Psoas muscle (tissue), 8 donors: ENCODE data around the gene PRND. TPM values are rescaled to one million over a fixed set of nuclear protein-coding genes. Genes with fewer than 3 reads are reported as not detected.

Experiments
- ATAC-seq, 4 donors: fragments of 200-7000 bp; cut with Tn5 transposase; one replicate each; pipeline ENCODE4 v1.9.1; 2020; ENCODE audit warnings: moderate library complexity in 3 of 4, mild to moderate bottlenecking in 2 of 4
- DNase-seq, 2 donors: peaks; one replicate each; pipeline ENCODE4 v3.0.0-alpha.2; 2020
- H3K27ac ChIP-seq: fragments of 200-600 bp; one replicate; pipeline ENCODE4 v1.8.0; 2022
- H3K27me3 ChIP-seq, 3 donors: fragments of 200-600 bp in 1 of 3; one replicate each; pipeline versions ENCODE4 v1.6.1 to v1.8.0; 2013 to 2022; ENCODE audit warnings: low read length in 2 of 3, mild to moderate bottlenecking in 2 of 3, moderate library complexity in 1 of 3; ENCODE audit not compliant: insufficient read depth in 3 of 3
- H3K36me3 ChIP-seq, 2 donors: fragments of 200-600 bp in 1 of 2; one replicate each; pipeline versions ENCODE4 v1.6.1 to v1.8.0; 2013 to 2022; ENCODE audit warnings: low read depth in 1 of 2, mild to moderate bottlenecking in 1 of 2, moderate library complexity in 1 of 2; ENCODE audit not compliant: insufficient read depth in 1 of 2
- H3K4me1 ChIP-seq: fragments of 200-600 bp; one replicate; pipeline ENCODE4 v1.8.0; 2022
- H3K4me3 ChIP-seq: fragments of 200-600 bp; one replicate; pipeline ENCODE4 v1.8.0; 2022; ENCODE audit warnings: mild to moderate bottlenecking
- H3K9me3 ChIP-seq: fragments of 200-600 bp; one replicate; pipeline ENCODE4 v1.8.0; 2022
- WGBS, 3 donors: extraction: QIAGEN DNeasy Blood & Tissue Kit; methylation state at CpG; one replicate each; pipeline versions ENCODE4 v1.1.6 to v1.1.7; 2013; 5-methylcytosine and 5-hydroxymethylcytosine counted together
- intact Hi-C, 2 donors: fragments of 100-400 bp; cut with DNase I; formaldehyde crosslinking; loops; one replicate each; pipeline versions ENCODE4 v1.11.0 to v1.14.2; 2022
- polyA plus RNA-seq, 3 donors: library from polyadenylated mRNA; stranded (reverse); fragments of 200-250 nt; gene quantifications; one replicate each; pipeline ENCODE4 v1.2.3, GENCODE V29; 2013
- total RNA-seq, 4 donors: library from RNA; stranded (reverse); fragmentation: NEBNext Ultra II Directional in 2 of 4; extraction: Animal tissue kit (Norgen Biotek cat#: 25700) in 2 of 4; gene quantifications; one replicate each; pipeline versions ENCODE4 v1.2.1 to v1.2.4, GENCODE V29; 2021 to 2023
- TF ChIP-seq, protein P1 (sequence below): fragments of 200-600 bp; IDR thresholded peaks from one replicate; pipeline ENCODE4 v1.8.0; 2022; ENCODE audit warnings: antibody characterized with exemption
- donor health status: healthy with polysubstance abuse.
- donor health status: DM: no; HTN: no; CAD: no; lungs with moderate emphysema.
- donor health status: Bipolar disorder and iron deficiency.
- donor health status: healthy.
- donor health status: DM: yes; HTN: yes; CAD: no.
- donor health status: DM: no; HTN: no; CAD: no.
- donor health status: DM: no; HTN: no; CAD: no.
- donor health status: DM: yes; HTN: yes; CAD: no.

PRND gene
- total and polyA plus RNA-seq, 7 donors = not detected

DNA sequence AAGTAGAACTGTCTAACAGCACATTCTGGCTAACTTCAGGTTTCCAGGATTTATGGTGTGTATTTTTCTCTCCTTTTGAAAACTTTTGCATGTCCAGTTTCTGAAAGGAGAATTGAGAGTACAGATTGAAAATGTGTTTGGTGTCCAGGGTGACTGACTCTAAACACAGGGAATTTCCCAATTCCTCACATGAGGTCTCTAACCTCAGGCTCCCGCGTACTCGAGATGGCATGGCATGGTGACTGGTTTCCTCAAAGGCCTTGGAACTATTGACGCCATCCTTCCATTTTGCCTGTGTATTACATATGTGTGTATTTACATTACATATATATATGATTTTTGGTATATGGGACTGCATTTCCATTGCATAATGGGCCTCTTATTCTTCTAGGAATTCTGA is 52.5 kb downstream of the PRND start:
- DNase-seq = no peak
- WGBS, 3 donors = 88 to 95% (median 89%) methylated on average over 4 of the region's 4 CpGs
- H3K36me3 ChIP-seq = peaks cover 0 to 2% of the 10 kb centered on the region in 2 donors
- no peak overlapping the region for H3K4me3 ChIP-seq
- H3K27ac ChIP-seq = no peak overlapping the region
- intact Hi-C loops = no loop called here
- no peak for ATAC-seq
- H3K27me3 ChIP-seq = no peaks in the 10 kb centered on the region
- TF ChIP-seq, protein P1, sequence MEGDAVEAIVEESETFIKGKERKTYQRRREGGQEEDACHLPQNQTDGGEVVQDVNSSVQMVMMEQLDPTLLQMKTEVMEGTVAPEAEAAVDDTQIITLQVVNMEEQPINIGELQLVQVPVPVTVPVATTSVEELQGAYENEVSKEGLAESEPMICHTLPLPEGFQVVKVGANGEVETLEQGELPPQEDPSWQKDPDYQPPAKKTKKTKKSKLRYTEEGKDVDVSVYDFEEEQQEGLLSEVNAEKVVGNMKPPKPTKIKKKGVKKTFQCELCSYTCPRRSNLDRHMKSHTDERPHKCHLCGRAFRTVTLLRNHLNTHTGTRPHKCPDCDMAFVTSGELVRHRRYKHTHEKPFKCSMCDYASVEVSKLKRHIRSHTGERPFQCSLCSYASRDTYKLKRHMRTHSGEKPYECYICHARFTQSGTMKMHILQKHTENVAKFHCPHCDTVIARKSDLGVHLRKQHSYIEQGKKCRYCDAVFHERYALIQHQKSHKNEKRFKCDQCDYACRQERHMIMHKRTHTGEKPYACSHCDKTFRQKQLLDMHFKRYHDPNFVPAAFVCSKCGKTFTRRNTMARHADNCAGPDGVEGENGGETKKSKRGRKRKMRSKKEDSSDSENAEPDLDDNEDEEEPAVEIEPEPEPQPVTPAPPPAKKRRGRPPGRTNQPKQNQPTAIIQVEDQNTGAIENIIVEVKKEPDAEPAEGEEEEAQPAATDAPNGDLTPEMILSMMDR = no peak
- H3K4me1 ChIP-seq = no peaks in the 10 kb centered on the region
- H3K9me3 ChIP-seq = peaks cover 3% of the 10 kb centered on the region

DNA sequence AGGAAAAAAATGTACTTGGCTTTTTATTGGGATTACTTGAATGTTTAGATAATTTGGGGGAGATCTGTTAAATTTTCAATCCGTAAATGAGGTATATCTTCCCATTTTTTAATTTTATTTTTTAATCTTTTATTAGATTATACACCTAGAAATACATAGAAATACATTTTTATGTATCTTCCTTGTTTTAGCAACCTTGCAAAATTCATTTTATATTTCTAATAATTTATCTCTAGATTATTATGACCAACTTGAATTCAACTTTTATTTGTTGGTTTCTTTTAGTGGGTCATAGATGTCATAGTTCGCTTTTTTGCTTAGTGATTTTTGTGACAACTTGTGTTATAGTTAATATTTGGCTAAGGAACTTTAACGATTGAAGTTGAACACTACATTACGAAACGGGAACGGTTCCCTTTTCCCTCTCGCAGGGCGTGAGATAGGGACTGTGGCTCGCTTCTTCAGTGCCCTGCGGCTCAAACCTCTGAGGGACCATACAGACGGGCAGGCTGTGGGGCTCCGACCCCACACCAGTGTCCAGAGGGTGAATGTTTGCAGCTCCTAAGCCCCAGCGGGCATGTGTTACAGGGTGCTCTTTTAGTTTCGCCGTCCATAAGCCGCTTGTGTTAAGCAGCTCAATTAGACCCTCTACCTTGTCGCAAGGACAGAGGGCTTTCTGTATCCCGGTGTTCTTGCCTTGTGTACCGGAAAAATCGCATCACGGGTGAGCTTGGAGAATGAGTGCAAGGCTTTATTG is 53.8 kb downstream of the PRND start:
- H3K27me3 ChIP-seq = no peaks in the 10 kb centered on the region
- no peak for DNase-seq
- ATAC-seq = no peak
- intact Hi-C loops = no loop called here
- no peaks in the 10 kb centered on the region for H3K4me1 ChIP-seq
- peaks cover 0 to 2% of the 10 kb centered on the region in 2 donors for H3K36me3 ChIP-seq
- peaks cover 3% of the 10 kb centered on the region for H3K9me3 ChIP-seq
- no peak overlapping the region for H3K27ac ChIP-seq
- TF ChIP-seq, protein P1 = no peak
- 85 to 90% (median 90%) methylated on average over 21 of the region's 21 CpGs for WGBS, 3 donors
- H3K4me3 ChIP-seq = no peak overlapping the region

DNA sequence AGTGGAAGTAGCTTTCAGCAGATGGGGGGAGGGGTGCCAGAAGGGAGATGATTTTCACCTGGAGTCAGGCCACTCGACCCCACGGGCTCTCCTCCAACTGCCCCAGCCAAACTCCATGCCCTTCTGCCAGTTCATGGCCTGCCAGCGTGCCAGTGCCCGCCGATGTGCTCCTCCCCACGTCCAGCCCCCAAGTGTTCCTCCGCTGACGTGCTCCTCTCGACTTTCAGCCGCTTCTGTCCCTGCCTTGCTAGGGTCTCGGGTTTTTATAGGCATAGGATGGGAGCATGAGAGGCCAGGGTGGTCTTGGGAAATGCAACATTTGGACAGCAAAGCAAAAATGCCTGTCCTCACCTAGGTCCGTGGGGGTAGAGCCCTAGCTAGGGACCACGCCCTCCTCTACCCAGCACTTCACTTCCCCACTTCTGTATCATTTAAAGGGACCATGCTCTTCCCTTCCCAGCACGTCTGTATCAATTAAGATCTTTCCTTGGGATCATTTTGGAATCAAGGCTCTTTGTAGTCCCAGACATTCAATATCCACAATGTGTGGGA is 54.4 kb downstream of the PRND start:
- Histone ChIP-seq H3K36me3 (peaks cover 0 to 2% of the 10 kb centered on the region in 2 donors), H3K27ac (no peak overlapping the region), H3K4me3 (no peak overlapping the region), H3K9me3 (peaks cover under 1% of the 10 kb centered on the region), H3K27me3 (no peaks in the 10 kb centered on the region), H3K4me1 (no peaks in the 10 kb centered on the region)
- TF ChIP-seq, protein P1 = no peak
- whole genome bisulfite sequencing, 3 donors = 50 to 67% (median 56%) methylated on average over 14 of the region's 14 CpGs
- no peak for ATAC-seq
- no peak for DNase-seq
- intact Hi-C loops = no loop called here

Other genes with a start within 250 kb of the PRND start
- 100 to 1,000 TPM in 1 of 4 donors, 10 to 100 TPM in 3; 45.0 to 123 (median 49.6) TPM for gene PRNP, start 35.5 kb upstream of the PRND start, total RNA-seq
- gene PRNP, start 35.5 kb upstream of the PRND start, polyA plus RNA-seq = 10 to 100 TPM; 32.7 to 44.1 (median 35.0) TPM
- 1 to 10 TPM; 2.0 to 2.8 (median 2.2) TPM for gene RASSF2, start 101.7 kb downstream of the PRND start, total RNA-seq
- gene RASSF2, start 101.7 kb downstream of the PRND start, polyA plus RNA-seq = 1 to 10 TPM in 1 of 3 donors, under 1 TPM in 2; 0.34 to 1.3 (median 0.71) TPM